HepG2 (cell line): ENCODE results near the gene ARHGEF10L. TPM values are rescaled to one million over a fixed set of nuclear protein-coding genes. Genes with fewer than 3 reads are reported as not detected.

Experiments used
- ATAC-seq: fragments of 200-7000 bp; cut with Tn5 transposase; 3 replicates; pipeline ENCODE4 v1.9.1; 2020; ENCODE audit warnings: mild to moderate bottlenecking, moderate library complexity
- BruUV-seq: library from RNA; stranded (reverse); fragments of 400-500 nt; replicated peaks from 2 replicates; lab custom pipeline; 2021; lab: Mats Ljungman, UMichigan
- CTCF ChIA-PET: fragments of 300-600 bp; formaldehyde crosslinking; extraction: SDS; loops from one replicate; lab custom pipeline; 2021; ENCODE audit warnings: low total read pairs, inconsistent platforms, low intra/inter-chr PET ratio; lab: Yijun Ruan, JAX
- POLR2A ChIA-PET: fragments of 350-600 bp; sonication (Branson Sonifier 250); formaldehyde crosslinking; loops from one replicate; lab custom pipeline; 2020; ENCODE audit warnings: antibody characterized with exemption, inconsistent platforms; lab: Yijun Ruan, JAX
- DNase-seq: peaks from one replicate; pipeline ENCODE4 v3.0.0-alpha.2; 2015; ENCODE audit warnings: low spot score
- FAIRE-seq: peaks from 3 replicates; lab custom pipeline; 2011; peaks lifted over from hg19 to GRCh38; lab: Jason Lieb, UNC
- H2AFZ ChIP-seq: one replicate; pipeline ENCODE4 v1.6.1; 2011; ENCODE audit warnings: low read length, inconsistent platforms
- H3K27ac ChIP-seq: fragments of 300-600 bp; 3 replicates; pipeline ENCODE4 v1.8.0; 2011; ENCODE audit warnings: mixed run types, mild to moderate bottlenecking, mixed read lengths, low read length, inconsistent platforms; ENCODE audit not compliant: insufficient read depth; ENCODE audit errors: extremely low read length
- H3K27me3 ChIP-seq, 2 experiments: fragments of 200-600 bp in 1 of 2; 2 replicates in 1 of 2; 3 replicates in 1 of 2; pipeline versions ENCODE4 v1.6.0 to v1.8.0; 2011; ENCODE audit warnings: low read length in 2 of 2, mild to moderate bottlenecking in 2 of 2, moderate library complexity in 2 of 2, inconsistent platforms in 1 of 2; ENCODE audit not compliant: insufficient read depth in 2 of 2, control insufficient read depth in 1 of 2
- H3K36me3 ChIP-seq, 2 experiments: fragments of 200-600 bp in 1 of 2; replicated peaks in 1 of 2; 2 replicates in 1 of 2; 3 replicates in 1 of 2; pipeline versions ENCODE4 v1.5.1 to v1.8.0; 2011; ENCODE audit warnings: low read length in 2 of 2, inconsistent platforms in 1 of 2; ENCODE audit not compliant: insufficient read depth in 2 of 2, control insufficient read depth in 1 of 2
- H3K4me1 ChIP-seq: 2 replicates; pipeline ENCODE4 v1.5.1; 2012; ENCODE audit warnings: low read length, inconsistent platforms; ENCODE audit not compliant: insufficient read depth
- H3K4me2 ChIP-seq: 2 replicates; pipeline ENCODE4 v1.6.0; 2011; ENCODE audit warnings: low read depth, low read length, inconsistent platforms
- H3K4me3 ChIP-seq, 3 experiments: fragments of 200-600 bp in 1 of 3; sonication (generic), shearing (Covaris generic) in 1 of 3; replicated peaks in 1 of 3; 2 replicates each; pipeline ENCODE4 v1.5.1; 2011 to 2016; ENCODE audit warnings: low read length in 3 of 3, inconsistent platforms in 2 of 3, low read depth in 2 of 3, mild to moderate bottlenecking in 2 of 3, control low read depth in 1 of 3, mixed read lengths in 1 of 3; ENCODE audit not compliant: insufficient read depth in 1 of 3
- H3K79me2 ChIP-seq: one replicate; pipeline ENCODE4 v1.6.1; 2011; ENCODE audit warnings: low read length, inconsistent platforms; ENCODE audit not compliant: insufficient read depth
- H3K9ac ChIP-seq: 2 replicates; pipeline ENCODE4 v1.6.0; 2011; ENCODE audit warnings: mild to moderate bottlenecking, low read depth, low read length, inconsistent platforms; ENCODE audit not compliant: insufficient read depth
- H3K9me3 ChIP-seq: 2 replicates; pipeline ENCODE4 v1.5.1; 2012; ENCODE audit warnings: mild to moderate bottlenecking, low read length
- H4K20me1 ChIP-seq: 2 replicates; pipeline ENCODE4 v1.6.0; 2011; ENCODE audit warnings: inconsistent platforms, mild to moderate bottlenecking, low read length, moderate library complexity; ENCODE audit not compliant: insufficient read depth
- CCDC6 ChIP-seq: sonication (generic); formaldehyde crosslinking; IDR thresholded peaks from 2 replicates; pipeline ENCODE4 v1.8.1; 2022; ENCODE audit warnings: mild to moderate bottlenecking, missing genetic modification reagents, moderate library complexity
- CENPT ChIP-seq: sonication (generic); formaldehyde crosslinking; IDR thresholded peaks from 2 replicates; pipeline ENCODE4 v1.8.0; 2022; ENCODE audit warnings: low read depth, mild to moderate bottlenecking, moderate library complexity, missing genetic modification reagents
- FOSL2 ChIP-seq: sonication (generic); formaldehyde crosslinking; IDR thresholded peaks from 2 replicates; pipeline ENCODE4 v1.4.0; 2020; ENCODE audit warnings: missing genetic modification reagents
- GFI1 ChIP-seq: sonication (generic); formaldehyde crosslinking; IDR thresholded peaks from 2 replicates; pipeline ENCODE4 v1.5.0; 2020; ENCODE audit warnings: missing genetic modification reagents, mild to moderate bottlenecking, borderline replicate concordance
- NFE2L1 ChIP-seq: sonication (generic); formaldehyde crosslinking; IDR thresholded peaks from 2 replicates; pipeline ENCODE4 v1.4.0; 2020; ENCODE audit warnings: missing genetic modification reagents, mild to moderate bottlenecking, borderline replicate concordance
- NFKB2 ChIP-seq: sonication (generic); formaldehyde crosslinking; IDR thresholded peaks from 2 replicates; pipeline ENCODE4 v1.4.0; 2020; ENCODE audit warnings: missing genetic modification reagents, borderline replicate concordance
- ZNF17 ChIP-seq: sonication (generic); formaldehyde crosslinking; IDR thresholded peaks from 2 replicates; pipeline ENCODE4 v1.5.0; 2020; ENCODE audit warnings: mild to moderate bottlenecking, missing genetic modification reagents
- ZNF530 ChIP-seq: sonication (generic); formaldehyde crosslinking; IDR thresholded peaks from 2 replicates; pipeline ENCODE4 v1.5.0; 2020; ENCODE audit warnings: low read depth, mild to moderate bottlenecking, missing genetic modification reagents
- ZNF616 ChIP-seq: sonication (generic); formaldehyde crosslinking; IDR thresholded peaks from 2 replicates; pipeline ENCODE4 v1.5.0; 2020; ENCODE audit warnings: low read depth, mild to moderate bottlenecking, missing genetic modification reagents
- WGBS: methylation state at CpG from one replicate; pipeline ENCODE4 v1.1.6; 2017; ENCODE audit warnings: low lambda C conversion rate; 5-methylcytosine and 5-hydroxymethylcytosine counted together
- in situ Hi-C: cut with HindIII; loops from 2 replicates; pipeline ENCODE4 v1.10.0; 2017; ENCODE audit warnings: low pct_unique_long_range_greater_than_20kb; ENCODE audit not compliant: extremely low pct_ligation_motif_present
- intact Hi-C: fragments of 100-400 bp; cut with micrococcal nuclease; formaldehyde crosslinking; loops from one replicate; pipeline ENCODE4 v1.10.0; 2022; ENCODE audit not compliant: unreplicated experiment
- polyA plus RNA-seq, 8 experiments: library from polyadenylated mRNA; depleted of rRNA in 3 of 8; stranded (reverse) in 7 of 8; unstranded in 1 of 8; fragments of >200 nt; fragmentation: Illumina TruSeq in 4 of 8; extraction: Trizol in 4 of 8; gene quantifications; 2 replicates each; pipeline versions ENCODE4 v1.2.1 to v1.2.3, GENCODE V29; 2011 to 2016; ENCODE audit warnings: low read depth in 4 of 8, missing spikeins in 1 of 8, mixed read lengths in 1 of 8; ENCODE audit not compliant: insufficient read depth in 1 of 8
- total RNA-seq, 5 experiments: library from RNA; depleted of rRNA; stranded (reverse); fragments of >200 nt; fragmentation: Illumina TruSeq; extraction: Trizol; gene quantifications; 2 replicates each; pipeline ENCODE4 v1.2.3, GENCODE V29; 2016; ENCODE audit warnings: low read depth in 1 of 5
- TF ChIP-seq, protein P1 (sequence below): sonication (generic); formaldehyde crosslinking; IDR thresholded peaks from 2 replicates; pipeline ENCODE4 v1.5.0; 2020; ENCODE audit warnings: mild to moderate bottlenecking, missing genetic modification reagents

The ARHGEF10L gene
- total and polyA plus RNA-seq, 2 of the 13 experiments (the other 11 are each of a cell fraction or from before 2014, with no cell fraction given) = 46.5 to 78.3 TPM

DNA sequence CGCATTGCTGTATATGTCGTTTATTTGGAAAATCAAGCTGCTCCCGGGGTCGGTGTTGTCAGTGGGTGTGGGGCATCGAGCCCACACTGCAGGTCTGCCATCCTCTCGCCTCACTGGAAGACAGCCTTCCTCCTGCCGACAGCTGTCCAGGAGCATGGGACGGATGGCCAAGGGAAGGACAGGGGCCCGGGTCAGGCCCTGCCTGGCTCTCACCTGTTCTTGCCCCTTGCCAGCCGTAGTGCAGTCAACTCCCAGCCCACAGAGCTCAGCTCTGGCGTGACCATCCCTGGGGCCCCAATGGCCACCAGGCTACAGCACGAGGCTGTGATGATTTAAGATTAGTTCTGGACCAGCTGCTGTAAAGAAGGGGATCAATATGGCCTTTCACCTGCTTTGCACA, 128.7 kb downstream of the ARHGEF10L start:
- 97% methylated on average over 8 of the region's 12 CpGs for WGBS

More for the DNA sequence above, 128.7 kb downstream of the ARHGEF10L start:
- Histone ChIP-seq H3K36me3 (peaks cover 48 to 89% of the 10 kb centered on the region in 2 experiments), H3K27ac (no peak overlapping the region), H3K9me3 (no peaks in the 10 kb centered on the region), H3K4me1 (no peaks in the 10 kb centered on the region), H3K4me3 (no peak overlapping the region), H3K27me3 (no peaks in the 10 kb centered on the region; a peak in 1 of 5 replicates), H3K4me2 (no peak overlapping the region), H2AFZ (no peak overlapping the region), H4K20me1 (peaks cover 55% of the 10 kb centered on the region; the same call in 1 of the 2 replicates), H3K9ac (no peak overlapping the region), H3K79me2 (no peaks in the 10 kb centered on the region)
- in situ Hi-C loops (no loop called here), intact Hi-C loops (no loop called here)
- CTCF ChIA-PET = no interaction called here
- DNase-seq (no peak), FAIRE-seq (no peak), ATAC-seq (no peak)
- no TSS peak for BruUV-seq
- TF ChIP-seq NFE2L1 (CRISPR knock-in tag) = no peak
- TF ChIP-seq ZNF17 (CRISPR knock-in tag) = no peak
- no peak for TF ChIP-seq ZNF530 (CRISPR knock-in tag)
- TF ChIP-seq NFKB2 (CRISPR knock-in tag) = no peak
- TF ChIP-seq FOSL2 = no peak
- TF ChIP-seq CCDC6 (CRISPR knock-in tag) = no peak
- TF ChIP-seq GFI1 (CRISPR knock-in tag) = no peak
- TF ChIP-seq ZNF616 (CRISPR knock-in tag) = no peak
- TF ChIP-seq, protein P1, sequence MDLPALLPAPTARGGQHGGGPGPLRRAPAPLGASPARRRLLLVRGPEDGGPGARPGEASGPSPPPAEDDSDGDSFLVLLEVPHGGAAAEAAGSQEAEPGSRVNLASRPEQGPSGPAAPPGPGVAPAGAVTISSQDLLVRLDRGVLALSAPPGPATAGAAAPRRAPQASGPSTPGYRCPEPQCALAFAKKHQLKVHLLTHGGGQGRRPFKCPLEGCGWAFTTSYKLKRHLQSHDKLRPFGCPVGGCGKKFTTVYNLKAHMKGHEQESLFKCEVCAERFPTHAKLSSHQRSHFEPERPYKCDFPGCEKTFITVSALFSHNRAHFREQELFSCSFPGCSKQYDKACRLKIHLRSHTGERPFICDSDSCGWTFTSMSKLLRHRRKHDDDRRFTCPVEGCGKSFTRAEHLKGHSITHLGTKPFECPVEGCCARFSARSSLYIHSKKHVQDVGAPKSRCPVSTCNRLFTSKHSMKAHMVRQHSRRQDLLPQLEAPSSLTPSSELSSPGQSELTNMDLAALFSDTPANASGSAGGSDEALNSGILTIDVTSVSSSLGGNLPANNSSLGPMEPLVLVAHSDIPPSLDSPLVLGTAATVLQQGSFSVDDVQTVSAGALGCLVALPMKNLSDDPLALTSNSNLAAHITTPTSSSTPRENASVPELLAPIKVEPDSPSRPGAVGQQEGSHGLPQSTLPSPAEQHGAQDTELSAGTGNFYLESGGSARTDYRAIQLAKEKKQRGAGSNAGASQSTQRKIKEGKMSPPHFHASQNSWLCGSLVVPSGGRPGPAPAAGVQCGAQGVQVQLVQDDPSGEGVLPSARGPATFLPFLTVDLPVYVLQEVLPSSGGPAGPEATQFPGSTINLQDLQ (CRISPR knock-in tag) = no peak
- TF ChIP-seq CENPT (CRISPR knock-in tag) = no peak
- POLR2A ChIA-PET = no interaction called here
